GM19240 (cell line): ENCODE results near the gene ERFL.
"Not testable (repeated sequence)": the region's sequence is repeated elsewhere in the genome, so short reads cannot be mapped to it uniquely, and the experiment has no call there.

Experiments
- DNase-seq: peaks from one replicate; pipeline ENCODE4 v3.0.0; 2011; ENCODE audit warnings: low spot score; ENCODE audit not compliant: insufficient read length

The ERFL gene

GRCh38 chr19:41926763-41927496 is 1.3 kb downstream of the ERFL start:
- no peak for DNase-seq

GRCh38 chr19:41926028-41926762 is 2.1 kb downstream of the ERFL start:
- no peak for DNase-seq

- DNase-seq: no peak
Measured at GRCh38 chr19:41925208-41926003, 2.8 kb downstream of the ERFL start.

- DNase-seq: no peak
Measured at GRCh38 chr19:41924151-41925145, 3.8 kb downstream of the ERFL start.

GRCh38 chr19:41923045-41923788 is 5.0 kb downstream of the ERFL start:
- no peak for DNase-seq

GRCh38 chr19:41922585-41922984 is 5.7 kb downstream of the ERFL start:
- no peak for DNase-seq

- DNase-seq: no peak
Measured at GRCh38 chr19:41921577-41922576, 6.4 kb downstream of the ERFL start.

GRCh38 chr19:41920882-41921576 is 7.2 kb downstream of the ERFL start:
- DNase-seq: no peak

- DNase-seq: no peak
Measured at GRCh38 chr19:41919948-41920712, 8.1 kb downstream of the ERFL start.

GRCh38 chr19:41918653-41919244 is 9.5 kb downstream of the ERFL start:
- DNase-seq: no peak

GRCh38 chr19:41918095-41918494 is 10.2 kb downstream of the ERFL start:
- DNase-seq: no peak

- DNase-seq: no peak
Measured at GRCh38 chr19:41917676-41918075, 10.6 kb downstream of the ERFL start.

GRCh38 chr19:41915776-41916414 is 12.4 kb downstream of the ERFL start:
- no peak for DNase-seq

- no peak for DNase-seq
Measured at GRCh38 chr19:41915021-41915775, 13.1 kb downstream of the ERFL start.

- DNase-seq: not testable (repeated sequence)
Measured at GRCh38 chr19:41914424-41914834, 13.8 kb downstream of the ERFL start.
